Muscle of arm (tissue), 12 donors: Measurements from ENCODE around the gene KRT13. TPM values are rescaled to one million over a fixed set of nuclear protein-coding genes. Genes with fewer than 3 reads are reported as not detected.

Source experiments
- DNase-seq: peaks from one replicate; pipeline ENCODE4 v3.0.0-alpha.2; 2013
- polyA plus RNA-seq, 12 donors: library from polyadenylated mRNA; unstranded; fragments of 120-200 nt; gene quantifications; one replicate each; pipeline ENCODE4 v1.2.1, GENCODE V29; 2013; ENCODE audit not compliant: insufficient read length in 12 of 12

Gene KRT13
- polyA plus RNA-seq, 12 donors = 0.63 to 746 (median 70.1) TPM; not detected in 6

- no peak for DNase-seq
These were observed 33.2 kb upstream of the KRT13 start for GRCh38 chr17:41538565-41538991.

- DNase-seq = no peak
These were observed 32.6 kb upstream of the KRT13 start for GRCh38 chr17:41537990-41538389.

GRCh38 chr17:41537614-41537954 lies 32.2 kb upstream of the KRT13 start:
- DNase-seq = no peak

GRCh38 chr17:41536741-41537613 lies 31.6 kb upstream of the KRT13 start:
- DNase-seq = no peak

GRCh38 chr17:41535764-41536481 lies 30.5 kb upstream of the KRT13 start:
- DNase-seq = no peak

- DNase-seq = no peak
These were observed 29.6 kb upstream of the KRT13 start for GRCh38 chr17:41534899-41535546.

- DNase-seq = no peak
These were observed 28.2 kb upstream of the KRT13 start for GRCh38 chr17:41533613-41534012.

GRCh38 chr17:41532947-41533570 lies 27.6 kb upstream of the KRT13 start:
- no peak for DNase-seq

GRCh38 chr17:41531993-41532392 lies 26.6 kb upstream of the KRT13 start:
- DNase-seq = no peak

GRCh38 chr17:41530062-41531048 lies 24.9 kb upstream of the KRT13 start:
- no peak for DNase-seq

- no peak for DNase-seq
These were observed 24.1 kb upstream of the KRT13 start for GRCh38 chr17:41529491-41529915.

- DNase-seq = no peak
These were observed 23.5 kb upstream of the KRT13 start for GRCh38 chr17:41528959-41529353.

- no peak for DNase-seq
These were observed 21.9 kb upstream of the KRT13 start for GRCh38 chr17:41527063-41528023.

GRCh38 chr17:41524261-41524660 lies 18.8 kb upstream of the KRT13 start:
- DNase-seq = no peak

- DNase-seq = no peak
These were observed 18.4 kb upstream of the KRT13 start for GRCh38 chr17:41523787-41524186.

- no peak for DNase-seq
These were observed 17.8 kb upstream of the KRT13 start for GRCh38 chr17:41523225-41523593.

GRCh38 chr17:41522301-41523224 lies 17.2 kb upstream of the KRT13 start:
- DNase-seq = no peak

GRCh38 chr17:41521574-41522261 lies 16.3 kb upstream of the KRT13 start:
- DNase-seq = no peak
